GM18858 (cell line): ENCODE measurements around the gene CHN2.

Experiments
- ATAC-seq: cut with Tn5 transposase; IDR thresholded peaks from one replicate; pipeline ENCODE4 v1.9.1; 2021; ENCODE audit not compliant: unreplicated experiment

Gene CHN2

GRCh38 chr7:29422829-29423228 is 228.3 kb downstream of the CHN2 start:
- no peak for ATAC-seq

GRCh38 chr7:29424295-29424983 is 229.9 kb downstream of the CHN2 start:
- no peak for ATAC-seq

GRCh38 chr7:29424984-29425309 is 230.4 kb downstream of the CHN2 start:
- ATAC-seq: no peak

GRCh38 chr7:29426587-29426986 is 232.0 kb downstream of the CHN2 start:
- ATAC-seq: no peak

- ATAC-seq: no peak
Measured at GRCh38 chr7:29429401-29429800, 234.8 kb downstream of the CHN2 start.

- ATAC-seq: no peak
Measured at GRCh38 chr7:29430279-29430949, 235.8 kb downstream of the CHN2 start.

GRCh38 chr7:29431686-29432085 is 237.1 kb downstream of the CHN2 start:
- no peak for ATAC-seq

- no peak for ATAC-seq
Measured at GRCh38 chr7:29432721-29433120, 238.1 kb downstream of the CHN2 start.

- ATAC-seq: no peak
Measured at GRCh38 chr7:29434380-29434768, 239.8 kb downstream of the CHN2 start.

- peak; percentile 46 for ATAC-seq
Measured at GRCh38 chr7:29435167-29435566, 240.6 kb downstream of the CHN2 start.

GRCh38 chr7:29435902-29436301 is 241.3 kb downstream of the CHN2 start:
- no peak for ATAC-seq

- ATAC-seq: no peak
Measured at GRCh38 chr7:29442146-29442545, 247.6 kb downstream of the CHN2 start.

- ATAC-seq: no peak
Measured at GRCh38 chr7:29443552-29443951, 249.0 kb downstream of the CHN2 start.

- no peak for ATAC-seq
Measured at GRCh38 chr7:29444267-29444666, 249.7 kb downstream of the CHN2 start.

- no peak for ATAC-seq
Measured at GRCh38 chr7:29445736-29446135, 251.2 kb downstream of the CHN2 start.

GRCh38 chr7:29447828-29448227 is 253.3 kb downstream of the CHN2 start:
- no peak for ATAC-seq

- ATAC-seq: no peak
Measured at GRCh38 chr7:29449569-29450260, 255.1 kb downstream of the CHN2 start.

GRCh38 chr7:29453021-29453420 is 258.4 kb downstream of the CHN2 start:
- ATAC-seq: no peak

- ATAC-seq: no peak
Measured at GRCh38 chr7:29454464-29454863, 259.9 kb downstream of the CHN2 start.

GRCh38 chr7:29454899-29455451 is 260.4 kb downstream of the CHN2 start:
- ATAC-seq: no peak

- no peak for ATAC-seq
Measured at GRCh38 chr7:29457141-29457561, 262.6 kb downstream of the CHN2 start.

GRCh38 chr7:29457565-29458011 is 263.0 kb downstream of the CHN2 start:
- ATAC-seq: no peak
